Mesendoderm (in vitro differentiated cells): ENCODE results near the gene LIN7B.

Experiments
- DNase-seq: peaks from one replicate; pipeline ENCODE4 v3.0.0; 2013
- H2AK5ac ChIP-seq: 2 replicates; pipeline ENCODE4 v1.6.1; 2013; ENCODE audit warnings: low read length, inconsistent platforms
- H2BK120ac ChIP-seq: 2 replicates; pipeline ENCODE4 v1.6.1; 2013; ENCODE audit warnings: low read depth, mild to moderate bottlenecking, low read length, moderate library complexity, mixed read lengths
- H2BK15ac ChIP-seq: replicated peaks from 2 replicates; pipeline ENCODE4 v1.6.1; 2013; ENCODE audit warnings: low read depth, mild to moderate bottlenecking, moderate library complexity
- H2BK5ac ChIP-seq: 2 replicates; pipeline ENCODE4 v1.6.1; 2013; ENCODE audit warnings: low read length, inconsistent platforms
- H3K18ac ChIP-seq: 2 replicates; pipeline ENCODE4 v1.6.1; 2013; ENCODE audit warnings: mild to moderate bottlenecking, low read length, mixed read lengths
- H3K23ac ChIP-seq: one replicate; pipeline ENCODE4 v1.6.1; 2013; ENCODE audit warnings: low read length
- H3K27ac ChIP-seq: 2 replicates; pipeline ENCODE4 v1.5.1; 2013; ENCODE audit warnings: low read depth, mild to moderate bottlenecking, inconsistent platforms, low read length, moderate library complexity
- H3K27me3 ChIP-seq: 2 replicates; pipeline ENCODE4 v1.6.1; 2013; ENCODE audit warnings: low read length, control low read depth, mild to moderate bottlenecking, inconsistent platforms; ENCODE audit not compliant: insufficient read depth, poor library complexity
- H3K36me3 ChIP-seq: 2 replicates; pipeline ENCODE4 v1.6.1; 2013; ENCODE audit warnings: low read length, inconsistent platforms; ENCODE audit not compliant: control insufficient read depth, insufficient read depth
- H3K4ac ChIP-seq: one replicate; pipeline ENCODE4 v1.6.1; 2013; ENCODE audit warnings: low read depth, mild to moderate bottlenecking, low read length, moderate library complexity
- H3K4me1 ChIP-seq: 2 replicates; pipeline ENCODE4 v1.6.1; 2013; ENCODE audit warnings: low read depth, low read length, inconsistent platforms; ENCODE audit not compliant: control insufficient read depth
- H3K4me2 ChIP-seq: 2 replicates; pipeline ENCODE4 v1.6.1; 2013; ENCODE audit warnings: low read length
- H3K4me3 ChIP-seq: 2 replicates; pipeline ENCODE4 v1.5.1; 2013; ENCODE audit warnings: mild to moderate bottlenecking, low read length
- H3K56ac ChIP-seq: one replicate; pipeline ENCODE4 v1.6.1; 2013; ENCODE audit warnings: low read length
- H3K79me1 ChIP-seq: 2 replicates; pipeline ENCODE4 v1.6.1; 2013; ENCODE audit warnings: low read length, inconsistent platforms
- H3K79me2 ChIP-seq: 2 replicates; pipeline ENCODE4 v1.6.1; 2013; ENCODE audit warnings: mild to moderate bottlenecking, low read length; ENCODE audit not compliant: control insufficient read depth, insufficient read depth
- H3K9ac ChIP-seq: 2 replicates; pipeline ENCODE4 v1.6.1; 2013; ENCODE audit warnings: low read length, inconsistent platforms
- H4K5ac ChIP-seq: one replicate; pipeline ENCODE4 v1.6.1; 2013; ENCODE audit warnings: low read length
- H4K8ac ChIP-seq: one replicate; pipeline ENCODE4 v1.6.1; 2013; ENCODE audit warnings: low read depth, mild to moderate bottlenecking, control low read depth, low read length, moderate library complexity
- WGBS: extraction: QIAGEN DNeasy Blood & Tissue Kit; methylation state at CpG from one replicate; pipeline ENCODE4 v1.1.7; 2013; ENCODE audit warnings: low lambda C conversion rate, missing lambda C conversion rate; ENCODE audit not compliant: insufficient coverage; ENCODE audit errors: extremely low coverage; 5-methylcytosine and 5-hydroxymethylcytosine counted together

Gene LIN7B

GRCh38 chr19:49148784-49149651 lies 34.8 kb downstream of the LIN7B start:
- no peaks in the 10 kb centered on the region for H3K79me1 ChIP-seq
- no peak overlapping the region for H4K5ac ChIP-seq
- H3K4me2 ChIP-seq, result peak overlapping the region; percentile 88
- peak overlapping the region; percentile 77 for H3K4me3 ChIP-seq
- no CpG with 5 or more reads among the region's 49 CpGs for WGBS
- H2BK120ac ChIP-seq, result no peak overlapping the region
- peak overlapping the region; percentile 82 for H3K9ac ChIP-seq
- no peaks in the 10 kb centered on the region for H3K79me2 ChIP-seq
- no peak overlapping the region for H3K18ac ChIP-seq
- no peaks in the 10 kb centered on the region for H3K36me3 ChIP-seq
- no peak overlapping the region for H4K8ac ChIP-seq
- H2BK15ac ChIP-seq, result no peak overlapping the region
- peaks cover 5% of the 10 kb centered on the region for H3K4me1 ChIP-seq
- H3K27ac ChIP-seq, result peak overlapping the region; percentile 51
- no peak overlapping the region for H2BK5ac ChIP-seq
- H3K23ac ChIP-seq, result no peak overlapping the region
- no peak overlapping the region for H3K4ac ChIP-seq
- no peaks in the 10 kb centered on the region for H3K27me3 ChIP-seq
- peak; percentile 99 for DNase-seq
- H3K56ac ChIP-seq, result peak overlapping the region; percentile 90
- no peak overlapping the region for H2AK5ac ChIP-seq

DNA sequence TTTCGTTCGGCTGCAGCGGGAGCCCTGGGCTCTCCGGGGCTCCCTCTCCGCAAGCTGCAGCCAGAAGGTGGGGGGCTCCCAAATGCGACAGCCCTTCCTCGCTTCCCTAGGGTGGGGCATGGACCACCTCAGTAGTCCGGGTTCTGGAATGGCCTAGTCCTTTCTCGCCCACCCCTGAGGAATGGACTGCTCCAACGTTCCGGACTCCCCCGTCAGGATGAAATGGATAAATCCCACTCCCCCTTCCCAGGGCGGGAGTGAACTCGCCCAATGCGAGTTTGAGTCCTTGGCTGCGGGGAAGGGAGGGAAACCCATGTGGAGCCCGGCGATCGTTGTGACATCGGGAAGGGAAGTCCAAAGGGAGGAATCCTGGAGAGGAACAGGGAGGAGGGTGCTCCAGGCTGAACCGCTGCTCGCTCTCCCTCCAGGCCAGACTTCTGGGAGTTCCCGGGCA lies 35.5 kb downstream of the LIN7B start:
- no peak overlapping the region for H4K5ac ChIP-seq
- H3K4me1 ChIP-seq, result peaks cover 5% of the 10 kb centered on the region
- no peaks in the 10 kb centered on the region for H3K79me1 ChIP-seq
- no peak overlapping the region for H2AK5ac ChIP-seq
- H3K4ac ChIP-seq, result no peak overlapping the region
- peak overlapping the region; percentile 29 for H3K23ac ChIP-seq
- no peak overlapping the region for H2BK120ac ChIP-seq
- peak overlapping the region; percentile 77 for H3K4me3 ChIP-seq
- H2BK15ac ChIP-seq, result no peak overlapping the region
- no peaks in the 10 kb centered on the region for H3K27me3 ChIP-seq
- H3K9ac ChIP-seq, result peak overlapping the region; percentile 82
- WGBS, result no CpG with 5 or more reads among the region's 23 CpGs
- H4K8ac ChIP-seq, result no peak overlapping the region
- no peaks in the 10 kb centered on the region for H3K79me2 ChIP-seq
- H3K56ac ChIP-seq, result peak overlapping the region; percentile 90
- H3K36me3 ChIP-seq, result no peaks in the 10 kb centered on the region
- peak; percentile 96 for DNase-seq
- H3K18ac ChIP-seq, result no peak overlapping the region
- H3K27ac ChIP-seq, result peak overlapping the region; percentile 51
- H3K4me2 ChIP-seq, result peak overlapping the region; percentile 88
- H2BK5ac ChIP-seq, result no peak overlapping the region

GRCh38 chr19:49150106-49150943 lies 36.2 kb downstream of the LIN7B start:
- Histone ChIP-seq H3K27me3 (no peaks in the 10 kb centered on the region), H2BK15ac (no peak overlapping the region), H4K5ac (no peak overlapping the region), H3K79me1 (no peaks in the 10 kb centered on the region), H3K36me3 (no peaks in the 10 kb centered on the region), H3K4me3 (peak overlapping the region; percentile 77), H2AK5ac (no peak overlapping the region), H3K4ac (no peak overlapping the region), H3K79me2 (no peaks in the 10 kb centered on the region), H3K4me1 (peaks cover 5% of the 10 kb centered on the region), H2BK5ac (peak overlapping the region; percentile 27), H3K9ac (peak overlapping the region; percentile 82), H3K4me2 (peak overlapping the region; percentile 88), H3K56ac (peak overlapping the region; percentile 90), H4K8ac (no peak overlapping the region), H3K23ac (peak overlapping the region; percentile 29), H2BK120ac (no peak overlapping the region), H3K27ac (no peak overlapping the region), H3K18ac (peak overlapping the region; percentile 54)
- no CpG with 5 or more reads among the region's 75 CpGs for WGBS
- DNase-seq, result peak; percentile 92

DNA sequence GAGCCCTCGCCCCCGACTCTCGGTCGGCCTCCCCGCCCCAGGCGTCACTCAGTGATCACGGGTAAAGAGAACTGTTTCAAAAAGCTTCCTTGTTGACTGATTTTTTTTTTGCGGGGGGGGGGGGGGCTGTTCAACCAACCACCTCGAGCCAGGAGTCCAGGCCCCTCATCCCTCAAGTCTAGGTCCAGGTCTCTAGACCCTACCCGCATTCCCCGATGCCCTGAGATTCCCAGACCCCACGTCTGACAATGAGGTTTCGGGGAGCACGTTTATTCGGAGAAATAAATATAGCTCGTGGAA lies 36.7 kb downstream of the LIN7B start:
- DNase-seq, result no peak
- no peaks in the 10 kb centered on the region for H3K79me1 ChIP-seq
- H3K4ac ChIP-seq, result no peak overlapping the region
- no peak overlapping the region for H2BK15ac ChIP-seq
- no peak overlapping the region for H3K23ac ChIP-seq
- H3K79me2 ChIP-seq, result no peaks in the 10 kb centered on the region
- H4K5ac ChIP-seq, result no peak overlapping the region
- H3K56ac ChIP-seq, result peak overlapping the region; percentile 89
- H3K9ac ChIP-seq, result peak overlapping the region; percentile 76
- no CpG with 5 or more reads among the region's 16 CpGs for WGBS
- no peak overlapping the region for H2BK120ac ChIP-seq
- peak overlapping the region; percentile 54 for H3K18ac ChIP-seq
- peak overlapping the region; percentile 56 for H3K4me2 ChIP-seq
- no peaks in the 10 kb centered on the region for H3K36me3 ChIP-seq
- no peaks in the 10 kb centered on the region for H3K27me3 ChIP-seq
- H3K4me1 ChIP-seq, result peaks cover 10% of the 10 kb centered on the region
- H3K4me3 ChIP-seq, result peak overlapping the region; percentile 38
- no peak overlapping the region for H3K27ac ChIP-seq
- H2AK5ac ChIP-seq, result no peak overlapping the region
- no peak overlapping the region for H4K8ac ChIP-seq
- no peak overlapping the region for H2BK5ac ChIP-seq

GRCh38 chr19:49151267-49152118 lies 37.3 kb downstream of the LIN7B start:
- H4K5ac ChIP-seq, result no peak overlapping the region
- H3K9ac ChIP-seq, result no peak overlapping the region
- H2BK120ac ChIP-seq, result no peak overlapping the region
- WGBS, result no CpG with 5 or more reads among the region's 45 CpGs
- H3K56ac ChIP-seq, result no peak overlapping the region
- DNase-seq, result peak; percentile 97
- H3K27ac ChIP-seq, result no peak overlapping the region
- H3K27me3 ChIP-seq, result no peaks in the 10 kb centered on the region
- no peaks in the 10 kb centered on the region for H3K79me1 ChIP-seq
- peaks cover 13% of the 10 kb centered on the region for H3K4me1 ChIP-seq
- no peak overlapping the region for H3K4ac ChIP-seq
- H3K23ac ChIP-seq, result no peak overlapping the region
- no peak overlapping the region for H2BK5ac ChIP-seq
- H3K79me2 ChIP-seq, result no peaks in the 10 kb centered on the region
- no peak overlapping the region for H3K18ac ChIP-seq
- H3K4me3 ChIP-seq, result no peak overlapping the region
- H3K36me3 ChIP-seq, result no peaks in the 10 kb centered on the region
- no peak overlapping the region for H2BK15ac ChIP-seq
- no peak overlapping the region for H4K8ac ChIP-seq
- peak overlapping the region; percentile 56 for H3K4me2 ChIP-seq
- H2AK5ac ChIP-seq, result no peak overlapping the region
